ENCODE data around the gene OSBPL1A. TPM values are rescaled to one million over a fixed set of nuclear protein-coding genes. Genes with fewer than 3 reads are reported as not detected.

Gene OSBPL1A
- total and polyA plus RNA-seq, 2 experiments from 2014 or later = 23.1 to 33.3 TPM

DNA sequence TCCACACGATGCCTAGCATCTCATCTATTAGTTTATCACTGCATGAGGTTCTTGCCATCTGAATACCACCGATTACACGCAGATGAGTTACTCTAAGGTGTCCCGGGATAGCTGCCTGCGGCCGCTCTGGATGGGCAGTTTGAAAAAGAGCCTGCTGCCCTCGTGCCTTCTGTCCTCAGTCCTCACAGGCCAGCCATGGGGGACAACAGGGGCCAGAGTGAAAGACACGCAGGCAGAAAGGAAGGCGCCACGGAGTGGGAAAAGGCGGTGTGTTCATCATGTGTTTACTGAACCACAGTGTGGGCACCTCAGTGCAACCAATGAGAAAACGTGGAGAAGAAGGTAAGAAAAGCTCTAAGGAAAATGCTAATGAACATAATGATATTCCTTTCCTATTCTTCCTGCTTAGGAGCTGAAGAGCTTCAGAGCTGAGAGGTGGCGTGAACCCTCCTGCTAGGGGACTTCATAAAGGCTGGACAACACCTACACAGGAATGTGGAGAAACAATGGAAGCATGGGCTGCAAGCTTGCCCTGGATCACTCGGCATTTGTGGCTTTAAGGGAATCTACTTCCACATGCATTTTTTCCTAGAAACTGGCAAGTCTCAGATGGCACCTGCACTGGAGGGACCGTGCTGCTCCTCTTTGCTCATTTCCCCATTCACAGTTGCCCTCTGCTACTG, 207.8 kb downstream of the OSBPL1A start:
- H3K9me3 ChIP-seq (ENCODE audit: low read depth) = no peaks in the 10 kb centered on the region
- TF ChIP-seq, protein P1, sequence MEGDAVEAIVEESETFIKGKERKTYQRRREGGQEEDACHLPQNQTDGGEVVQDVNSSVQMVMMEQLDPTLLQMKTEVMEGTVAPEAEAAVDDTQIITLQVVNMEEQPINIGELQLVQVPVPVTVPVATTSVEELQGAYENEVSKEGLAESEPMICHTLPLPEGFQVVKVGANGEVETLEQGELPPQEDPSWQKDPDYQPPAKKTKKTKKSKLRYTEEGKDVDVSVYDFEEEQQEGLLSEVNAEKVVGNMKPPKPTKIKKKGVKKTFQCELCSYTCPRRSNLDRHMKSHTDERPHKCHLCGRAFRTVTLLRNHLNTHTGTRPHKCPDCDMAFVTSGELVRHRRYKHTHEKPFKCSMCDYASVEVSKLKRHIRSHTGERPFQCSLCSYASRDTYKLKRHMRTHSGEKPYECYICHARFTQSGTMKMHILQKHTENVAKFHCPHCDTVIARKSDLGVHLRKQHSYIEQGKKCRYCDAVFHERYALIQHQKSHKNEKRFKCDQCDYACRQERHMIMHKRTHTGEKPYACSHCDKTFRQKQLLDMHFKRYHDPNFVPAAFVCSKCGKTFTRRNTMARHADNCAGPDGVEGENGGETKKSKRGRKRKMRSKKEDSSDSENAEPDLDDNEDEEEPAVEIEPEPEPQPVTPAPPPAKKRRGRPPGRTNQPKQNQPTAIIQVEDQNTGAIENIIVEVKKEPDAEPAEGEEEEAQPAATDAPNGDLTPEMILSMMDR (IDR thresholded peaks at IDR 0.05; ENCODE audit: low read depth, low read length) = no peak
- no peaks in the 10 kb centered on the region for H3K36me3 ChIP-seq
- no peaks in the 10 kb centered on the region for H3K27me3 ChIP-seq
- no peak for DNase-seq (ENCODE audit: low read depth in 1 of 2, low spot score in 1 of 2)
- H3K27ac ChIP-seq = no peak overlapping the region
- no peak overlapping the region for H3K4me3 ChIP-seq
- H3K4me1 ChIP-seq (ENCODE audit: low read depth) = no peaks in the 10 kb centered on the region

DNA sequence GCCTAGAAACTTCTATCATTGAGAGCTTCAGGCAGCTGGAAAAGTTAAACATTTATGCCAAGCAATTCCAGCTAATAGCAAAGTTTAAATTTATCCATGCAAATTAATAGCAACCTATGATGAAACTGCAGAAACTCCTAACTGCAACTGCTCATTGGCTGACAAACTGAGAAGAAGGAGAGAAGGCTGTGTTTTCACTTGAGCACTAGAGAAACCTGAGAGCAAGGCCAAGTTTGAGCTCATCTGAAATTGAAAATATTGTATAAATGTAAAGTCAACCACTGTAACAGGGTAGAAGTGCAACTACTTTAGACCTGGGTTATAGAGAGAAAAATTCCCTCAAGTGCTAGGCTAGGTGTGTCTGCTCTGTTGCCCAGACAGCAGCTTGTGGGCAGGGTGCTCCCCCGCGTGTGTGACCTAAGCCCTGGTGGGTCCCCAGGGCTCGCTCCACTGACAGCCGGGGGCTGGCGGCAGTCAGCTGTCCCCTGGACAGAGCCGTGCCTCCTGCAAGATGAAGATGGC, 208.6 kb downstream of the OSBPL1A start:
- TF ChIP-seq, protein P1 (IDR thresholded peaks at IDR 0.05; ENCODE audit: low read depth, low read length) = no peak
- Histone ChIP-seq H3K36me3 (no peaks in the 10 kb centered on the region), H3K4me3 (no peak overlapping the region), H3K9me3 (ENCODE audit: low read depth) (no peaks in the 10 kb centered on the region), H3K27me3 (no peaks in the 10 kb centered on the region), H3K4me1 (ENCODE audit: low read depth) (no peaks in the 10 kb centered on the region), H3K27ac (no peak overlapping the region)
- DNase-seq (ENCODE audit: low read depth in 1 of 2, low spot score in 1 of 2) = peak in 1 of 2 donors; percentile 46

DNA sequence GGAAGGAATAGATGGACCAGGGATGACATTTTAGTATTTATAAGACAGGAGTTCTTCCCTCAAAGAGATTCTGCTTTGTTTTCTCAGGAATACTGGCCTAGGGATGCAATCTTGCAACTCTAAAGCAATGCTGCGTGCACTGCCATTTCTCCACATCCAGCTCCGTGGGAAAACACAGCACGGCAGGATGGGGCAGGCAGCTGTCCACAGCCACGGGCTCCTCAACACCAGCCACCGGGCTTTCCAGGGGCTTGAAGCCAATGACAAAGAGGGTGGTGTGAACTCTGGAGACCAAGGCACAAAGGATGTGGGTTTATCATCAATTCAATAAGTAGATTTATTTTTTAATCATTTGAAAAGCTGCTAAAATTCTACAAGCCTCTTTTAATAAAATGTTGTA, 209.5 kb downstream of the OSBPL1A start:
- no peaks in the 10 kb centered on the region for H3K27me3 ChIP-seq
- no peak overlapping the region for H3K4me3 ChIP-seq
- TF ChIP-seq, protein P1 (IDR thresholded peaks at IDR 0.05; ENCODE audit: low read depth, low read length) = no peak
- H3K27ac ChIP-seq = no peak overlapping the region
- H3K4me1 ChIP-seq (ENCODE audit: low read depth) = no peaks in the 10 kb centered on the region
- DNase-seq (ENCODE audit: low read depth in 1 of 2, low spot score in 1 of 2) = no peak
- H3K9me3 ChIP-seq (ENCODE audit: low read depth) = no peaks in the 10 kb centered on the region
- H3K36me3 ChIP-seq = no peaks in the 10 kb centered on the region

DNA sequence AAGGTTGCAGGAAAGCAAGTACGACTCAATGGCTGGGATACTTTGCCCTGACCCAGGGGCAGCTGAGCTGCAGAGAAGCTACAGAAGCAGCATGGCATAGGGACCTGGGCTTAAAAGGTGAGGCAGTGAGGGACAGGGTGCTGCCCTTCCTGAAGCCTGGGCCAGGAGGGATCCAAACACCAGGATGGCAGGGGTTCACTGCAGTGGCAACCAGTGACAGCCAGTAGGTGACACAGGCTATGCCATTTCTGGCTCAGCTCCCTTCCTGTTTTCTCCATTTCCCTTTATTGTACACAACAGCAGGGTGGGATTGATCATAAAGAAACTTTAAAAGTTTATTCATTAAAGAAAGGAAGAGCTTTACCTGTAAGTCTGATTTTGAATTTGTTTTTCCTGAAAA, 209.9 kb downstream of the OSBPL1A start:
- no peaks in the 10 kb centered on the region for H3K9me3 ChIP-seq (ENCODE audit: low read depth)
- H3K36me3 ChIP-seq = no peaks in the 10 kb centered on the region
- H3K4me1 ChIP-seq (ENCODE audit: low read depth) = no peaks in the 10 kb centered on the region
- TF ChIP-seq, protein P1 (IDR thresholded peaks at IDR 0.05; ENCODE audit: low read depth, low read length) = no peak
- H3K4me3 ChIP-seq = no peak overlapping the region
- no peak overlapping the region for H3K27ac ChIP-seq
- DNase-seq (ENCODE audit: low read depth in 1 of 2, low spot score in 1 of 2) = no peak
- no peaks in the 10 kb centered on the region for H3K27me3 ChIP-seq

DNA sequence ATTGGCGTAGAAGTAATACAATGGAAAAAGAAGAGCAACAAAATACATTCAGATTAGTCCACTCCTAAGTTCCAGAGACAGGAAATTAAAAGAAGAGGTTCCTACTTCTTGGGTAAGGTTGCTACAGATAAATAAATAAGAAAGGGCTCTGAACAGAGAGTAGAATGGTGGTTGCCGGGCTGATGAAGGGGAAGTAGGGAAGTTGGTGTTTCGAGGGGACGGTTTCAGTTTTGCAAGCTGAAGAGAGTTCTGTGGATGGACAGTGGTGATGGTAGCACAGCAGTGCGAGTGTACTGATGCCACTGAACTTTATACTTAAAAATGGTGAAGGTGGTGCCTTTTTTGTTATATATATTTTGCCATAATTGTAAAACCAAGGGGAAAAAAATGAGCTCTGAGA, 210.6 kb downstream of the OSBPL1A start:
- H3K4me1 ChIP-seq (ENCODE audit: low read depth) = no peaks in the 10 kb centered on the region
- no peaks in the 10 kb centered on the region for H3K36me3 ChIP-seq
- no peaks in the 10 kb centered on the region for H3K27me3 ChIP-seq
- no peak overlapping the region for H3K27ac ChIP-seq
- TF ChIP-seq, protein P1 (IDR thresholded peaks at IDR 0.05; ENCODE audit: low read depth, low read length) = no peak
- DNase-seq (ENCODE audit: low read depth in 1 of 2, low spot score in 1 of 2) = no peak
- H3K9me3 ChIP-seq (ENCODE audit: low read depth) = no peaks in the 10 kb centered on the region
- H3K4me3 ChIP-seq = no peak overlapping the region
